Transverse colon (tissue), 4 donors: ENCODE data around the gene DCLRE1B. TPM values are rescaled to one million over a fixed set of nuclear protein-coding genes. Genes with fewer than 3 reads are reported as not detected.

Source experiments
- DNase-seq: peaks from one replicate; pipeline ENCODE4 v3.0.0-alpha.2; 2019
- H3K27ac ChIP-seq, 4 donors: fragments of 200-600 bp; sonication (generic); 2 replicates each; pipeline ENCODE4 v1.5.1; 2016 to 2018; ENCODE audit warnings: inconsistent platforms in 4 of 4
- H3K27me3 ChIP-seq: fragments of 200-600 bp; sonication (generic); 2 replicates; pipeline ENCODE4 v1.5.1; 2017; ENCODE audit warnings: inconsistent platforms
- H3K36me3 ChIP-seq, 4 donors: fragments of 200-600 bp; sonication (generic); 2 replicates each; pipeline ENCODE4 v1.5.1; 2017 to 2019; ENCODE audit warnings: inconsistent platforms in 4 of 4
- H3K4me1 ChIP-seq, 4 donors: fragments of 200-600 bp; sonication (generic); 2 replicates each; pipeline ENCODE4 v1.5.1; 2017 to 2020; ENCODE audit warnings: inconsistent platforms in 4 of 4
- H3K4me3 ChIP-seq, 4 donors: fragments of 200-600 bp; sonication (generic); 1 replicate in 1 of 4; 2 replicates in 3 of 4; pipeline versions ENCODE4 v1.5.1 to v1.6.1; 2017 to 2019; ENCODE audit warnings: inconsistent platforms in 4 of 4
- H3K9me3 ChIP-seq, 2 donors: fragments of 200-600 bp; sonication (generic); 2 replicates each; pipeline ENCODE4 v1.5.1; 2017 to 2019; ENCODE audit warnings: inconsistent platforms in 2 of 2
- CTCF ChIP-seq, 5 experiments: fragments of 200-600 bp in 3 of 5; fragments of 450-650 bp in 2 of 5; sonication (generic) in 3 of 5; IDR thresholded peaks; 1 replicate in 2 of 5; 2 replicates in 3 of 5; pipeline ENCODE4 v1.5.1; 2016 to 2017; ENCODE audit warnings: antibody characterized with exemption in 5 of 5, inconsistent platforms in 3 of 5, mild to moderate bottlenecking in 2 of 5, moderate library complexity in 1 of 5
- EP300 ChIP-seq: sonication (generic); formaldehyde crosslinking; IDR thresholded peaks from one replicate; pipeline ENCODE4 v1.6.1; 2017; ENCODE audit warnings: antibody characterized with exemption, low read depth
- POLR2A ChIP-seq: fragments of 450-650 bp; IDR thresholded peaks from one replicate; pipeline ENCODE4 v1.6.1; 2016; ENCODE audit warnings: antibody characterized with exemption, mild to moderate bottlenecking, moderate library complexity
- POLR2AphosphoS5 ChIP-seq, 3 donors: sonication (generic); formaldehyde crosslinking; IDR thresholded peaks; one replicate each; pipeline ENCODE4 v1.6.1; 2016; ENCODE audit warnings: antibody characterized with exemption in 3 of 3
- WGBS, 2 donors: methylation state at CpG; one replicate each; pipeline ENCODE4 v1.1.5; 2018; ENCODE audit warnings: low coverage in 1 of 2; 5-methylcytosine and 5-hydroxymethylcytosine counted together
- in situ Hi-C, 4 donors: fragments of 200-750 bp; cut with MboI; loops; one replicate each; pipeline versions ENCODE4 v1.15.0 to v1.15.1; 2017; ENCODE audit warnings: low sequenced_read_pairs in 3 of 4, low pct_ligation_motif_present in 1 of 4, low pct_unique_long_range_greater_than_20kb in 1 of 4
- intact Hi-C: fragments of 100-400 bp; cut with DNase I; formaldehyde crosslinking; loops from one replicate; pipeline ENCODE4 v1.15.1; 2023; ENCODE audit warnings: low total_unique reads
- total RNA-seq, 4 donors: library from RNA; depleted of rRNA; stranded (reverse); fragments of >200 nt; gene quantifications; one replicate each; pipeline ENCODE4 v1.1.0, GENCODE V29; 2016

The DCLRE1B gene
- total RNA-seq, 4 donors from 2014 or later, result 2.4 to 6.2 (median 2.9) TPM; not detected in 1

- H3K27ac ChIP-seq, result no peak overlapping the region
- no peaks in the 10 kb centered on the region for H3K9me3 ChIP-seq
- in situ Hi-C loops (no loop called here), intact Hi-C loops (no loop called here)
- H3K4me3 ChIP-seq, result no peak overlapping the region
- H3K27me3 ChIP-seq, result no peaks in the 10 kb centered on the region
- H3K4me1 ChIP-seq, result peaks cover 0 to 20% (median 0%) of the 10 kb centered on the region in 4 donors
- TF ChIP-seq POLR2AphosphoS5 (IDR thresholded peaks at IDR 0.05) (no peak), POLR2A (no peak)
- no peaks in the 10 kb centered on the region for H3K36me3 ChIP-seq
- DNase-seq, result no peak
- WGBS, 2 donors, result 95 to 100% methylated on average over 5 of the region's 5 CpGs
These were observed 43.5 kb upstream of the DCLRE1B start for GRCh38 chr1:113861641-113862040.

DNA sequence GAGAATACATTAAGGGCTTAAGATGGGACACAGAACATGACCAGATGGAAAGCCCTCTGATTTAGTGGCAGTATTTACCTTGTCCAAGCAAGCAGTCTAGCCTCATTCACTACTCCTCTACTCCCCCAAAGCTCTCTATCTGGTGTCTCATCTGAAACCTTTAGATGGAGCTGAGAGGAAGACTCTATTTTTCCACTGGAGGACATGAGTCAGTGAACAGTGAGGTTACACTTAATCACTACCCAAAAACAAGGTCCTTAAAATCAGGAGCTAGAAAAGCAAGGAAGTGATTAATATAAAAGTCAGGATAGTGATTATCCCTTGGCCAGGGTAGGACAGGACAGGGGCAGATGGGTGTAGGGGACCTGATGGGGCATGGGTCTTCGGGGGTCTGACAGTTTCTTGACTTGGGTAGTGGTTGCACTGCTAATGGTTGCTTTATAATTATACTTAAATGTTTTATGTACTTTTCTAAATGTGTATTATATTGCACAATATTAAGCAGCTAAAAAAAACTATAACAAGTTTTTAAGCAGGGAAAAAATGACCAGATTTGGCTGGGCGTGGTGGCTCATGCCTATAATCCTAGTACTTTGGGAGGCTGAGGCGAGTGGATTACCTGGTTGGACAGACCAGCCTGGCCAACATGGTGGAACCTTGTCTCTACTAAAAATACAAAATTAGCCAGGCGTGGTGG, 36.6 kb upstream of the DCLRE1B start:
- Histone ChIP-seq H3K27ac (no peak overlapping the region), H3K36me3 (no peaks in the 10 kb centered on the region), H3K9me3 (no peaks in the 10 kb centered on the region), H3K4me3 (no peak overlapping the region), H3K27me3 (no peaks in the 10 kb centered on the region), H3K4me1 (no peaks in the 10 kb centered on the region)
- TF ChIP-seq CTCF (IDR thresholded peaks at IDR 0.05), result no peak
- no peak for TF ChIP-seq POLR2AphosphoS5 (IDR thresholded peaks at IDR 0.05)
- TF ChIP-seq POLR2A, result no peak
- no peak for TF ChIP-seq EP300
- WGBS, 2 donors, result 77 to 91% methylated on average over 3 to 4 of the region's 4 CpGs
- no peak for DNase-seq
- intact Hi-C loops (no loop called here), in situ Hi-C loops (no loop called here)

GRCh38 chr1:113870778-113871177, 34.3 kb upstream of the DCLRE1B start:
- Histone ChIP-seq H3K27me3 (no peaks in the 10 kb centered on the region), H3K27ac (peak overlapping the region; percentile 50 to 72 (median 62)), H3K36me3 (no peaks in the 10 kb centered on the region), H3K4me3 (peak overlapping the region in 1 of 4 donors; percentile 28), H3K9me3 (no peaks in the 10 kb centered on the region), H3K4me1 (peaks cover 0 to 18% (median 5%) of the 10 kb centered on the region in 4 donors)
- 77 to 85% methylated on average over 3 of the region's 3 CpGs for WGBS, 2 donors
- no peak for TF ChIP-seq POLR2AphosphoS5 (IDR thresholded peaks at IDR 0.05)
- in situ Hi-C loops, result no loop called here
- no peak for DNase-seq
- intact Hi-C loops, result no loop called here

DNA sequence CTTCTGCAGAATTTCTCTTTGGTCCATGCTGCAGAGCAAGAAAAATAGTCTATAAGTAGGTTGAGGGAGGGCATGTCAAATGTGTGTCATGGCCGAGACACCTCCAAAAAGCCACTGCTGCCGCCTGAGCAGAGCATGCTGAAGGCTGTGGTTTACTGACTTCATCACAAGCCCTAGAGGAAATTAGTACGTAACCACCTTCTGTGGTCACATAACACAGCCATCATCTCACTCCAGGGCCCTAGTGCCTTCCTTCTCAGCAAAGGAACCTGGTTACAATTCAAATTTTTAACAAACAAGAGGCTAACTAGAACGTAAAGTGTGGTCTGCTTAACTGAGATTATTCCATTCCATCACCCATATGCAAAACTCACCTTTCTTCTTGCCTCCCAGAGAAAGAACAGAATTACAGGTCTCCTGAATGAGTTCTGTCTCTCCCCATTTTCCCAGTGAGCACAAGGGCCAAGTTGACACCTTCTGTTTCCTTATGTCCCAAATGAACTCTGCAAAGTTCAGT, 33.5 kb upstream of the DCLRE1B start, which contains the start of gene PTPN22:
PTPN22 (minus strand) TSS at position 116 of the 517 bp plus-strand sequence.
- intact Hi-C loops, result no loop called here
- no peak for TF ChIP-seq CTCF (IDR thresholded peaks at IDR 0.05)
- TF ChIP-seq POLR2AphosphoS5 (IDR thresholded peaks at IDR 0.05), result peak; percentile 42 to 69 (median 67)
- TF ChIP-seq POLR2A, result peak; percentile 54
- TF ChIP-seq EP300, result no peak
- DNase-seq, result peak; percentile 72
- 80 to 85% methylated on average over 1 to 4 of the region's 4 CpGs for WGBS, 2 donors
- in situ Hi-C loops, result no loop called here
- peak within 1 kb of the TSS; percentile 63 to 72 (median 67) for H3K27ac ChIP-seq
- no peaks in the 10 kb centered on the region for H3K27me3 ChIP-seq
- peak within 1 kb of the TSS in 1 of 4 donors; percentile 28 for H3K4me3 ChIP-seq
- no peaks in the 10 kb centered on the region for H3K9me3 ChIP-seq
- H3K36me3 ChIP-seq, result no peaks in the 10 kb centered on the region
- H3K4me1 ChIP-seq, result peaks cover 0 to 26% (median 5%) of the 10 kb centered on the region in 4 donors

GRCh38 chr1:113872219-113872935, 32.7 kb upstream of the DCLRE1B start:
- H3K4me3 ChIP-seq, result no peak overlapping the region
- no peak for DNase-seq
- H3K27ac ChIP-seq, result peak overlapping the region; percentile 63 to 72 (median 67)
- intact Hi-C loops, result no loop called here
- TF ChIP-seq EP300, result no peak
- no peak for TF ChIP-seq POLR2A
- TF ChIP-seq CTCF (IDR thresholded peaks at IDR 0.05), result no peak
- no peak for TF ChIP-seq POLR2AphosphoS5 (IDR thresholded peaks at IDR 0.05)
- in situ Hi-C loops, result no loop called here
- no peaks in the 10 kb centered on the region for H3K27me3 ChIP-seq
- H3K9me3 ChIP-seq, result no peaks in the 10 kb centered on the region
- peaks cover 0 to 28% (median 5%) of the 10 kb centered on the region in 4 donors for H3K4me1 ChIP-seq
- H3K36me3 ChIP-seq, result no peaks in the 10 kb centered on the region
